SK-N-SH (cell line): Measurements from ENCODE around the gene TIMD4.

Experiments
- CTCF ChIP-seq: fragments of 200-600 bp; sonication (generic); IDR thresholded peaks from 2 replicates; pipeline ENCODE4 v1.6.1; 2017; ENCODE audit warnings: antibody characterized with exemption, mild to moderate bottlenecking, moderate library complexity
- JUND ChIP-seq: IDR thresholded peaks from 2 replicates; pipeline ENCODE4 v1.4.0; 2012
- MAX ChIP-seq: IDR thresholded peaks from 2 replicates; pipeline ENCODE4 v1.4.0; 2012; ENCODE audit warnings: low read depth
- MXI1 ChIP-seq: IDR thresholded peaks from 2 replicates; pipeline ENCODE4 v1.6.1; 2012; ENCODE audit warnings: mild to moderate bottlenecking, low read depth, low read length, improper control_type of control experiment
- NFIC ChIP-seq: IDR thresholded peaks from 2 replicates; pipeline ENCODE4 v1.4.0; 2012; ENCODE audit warnings: borderline replicate concordance
- REST ChIP-seq: IDR thresholded peaks from 2 replicates; pipeline ENCODE4 v1.6.1; 2012; ENCODE audit warnings: mild to moderate bottlenecking, low read depth, low read length, moderate library complexity

- TF ChIP-seq CTCF (no peak), REST (no peak), MAX (no peak), JUND (no peak), NFIC (no peak), MXI1 (no peak)
Observed at GRCh38 chr5:156971848-156972525, 9.0 kb upstream of the TIMD4 start.
